Measurements from ENCODE around the gene NCAPD2.
A peak's percentile ranks its signal among the peaks of the same experiment; 100 is the strongest.

Gene NCAPD2

GRCh38 chr12:6478416-6478815, 15.5 kb upstream of the NCAPD2 start (continued):
- TF ChIP-seq ZNF37A (tag by site-specific recombination; IDR thresholded peaks at IDR 0.05), result no peak
- no peak for TF ChIP-seq ZNF132 (tag by site-specific recombination; IDR thresholded peaks at IDR 0.05; ENCODE audit: borderline replicate concordance)
- no peak for TF ChIP-seq ZNF335 (tag by site-specific recombination; conservative IDR thresholded peaks at IDR 0.05)
- TF ChIP-seq SCRT2 (tag by site-specific recombination; IDR thresholded peaks at IDR 0.05), result no peak
- TF ChIP-seq ZNF701 (tag by site-specific recombination; IDR thresholded peaks at IDR 0.05), result no peak
- no peak for TF ChIP-seq ZNF138 (tag by site-specific recombination; IDR thresholded peaks at IDR 0.05; ENCODE audit: borderline replicate concordance)
- TF ChIP-seq ZNF202 (tag by site-specific recombination; IDR thresholded peaks at IDR 0.05; ENCODE audit: borderline replicate concordance), result no peak

DNA sequence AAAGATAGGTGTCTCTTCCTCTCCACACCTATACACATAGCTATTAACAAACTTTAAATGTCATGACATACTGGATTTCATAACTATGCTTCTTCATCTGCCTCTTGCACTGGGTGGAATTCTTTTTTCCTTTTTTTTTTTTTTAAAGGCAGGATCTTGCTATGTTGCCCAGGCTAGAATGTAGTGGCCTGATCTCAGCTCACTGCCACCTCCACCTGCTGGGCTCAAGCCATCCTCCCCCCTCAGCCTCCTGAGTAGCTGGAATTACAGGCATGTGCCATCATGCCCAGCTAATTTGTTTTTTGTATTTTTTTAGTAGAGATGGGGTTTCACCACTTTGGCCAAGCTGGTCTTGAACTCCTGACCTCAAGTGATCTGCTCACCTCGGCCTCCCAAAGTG, 5.7 kb upstream of the NCAPD2 start:
- ChIA-PET CTCF (interaction anchor here (0.6 to 1.3 kb wide), 4 partner anchors 23 to 411 kb away, joined by 3 to 5 read pairs (median 4); no protein-coding TSS in a partner anchor), POLR2A (interaction anchor here (0.7 to 2.6 kb wide), 4 partner anchors 14 to 46 kb away, joined by 3 to 20 read pairs (median 7); partner anchors contain the start of genes GAPDH and VAMP1)
- no peak overlapping the region for H3K4me3 ChIP-seq (ENCODE audit: low read depth, low read length)
- no peaks in the 10 kb centered on the region for H3K9me3 ChIP-seq (ENCODE audit: control insufficient read depth, insufficient read depth, low read depth, low read length)
- H3K4me1 ChIP-seq (ENCODE audit: control insufficient read depth, insufficient read depth, low read length), result peaks cover 4% of the 10 kb centered on the region; the same call in 1 of the 2 replicates
- H3K36me3 ChIP-seq (ENCODE audit: control insufficient read depth in 2 of 2, insufficient read depth in 1 of 2, low read length in 2 of 2), result peaks cover 12 to 16% of the 10 kb centered on the region in 2 experiments
- no peak overlapping the region for H3K27ac ChIP-seq (ENCODE audit: extremely low read depth, low read depth, low read length)
- peak; percentile 84 for TF ChIP-seq ZNF121 (tag by site-specific recombination; IDR thresholded peaks at IDR 0.05)
- TF ChIP-seq, protein P1, sequence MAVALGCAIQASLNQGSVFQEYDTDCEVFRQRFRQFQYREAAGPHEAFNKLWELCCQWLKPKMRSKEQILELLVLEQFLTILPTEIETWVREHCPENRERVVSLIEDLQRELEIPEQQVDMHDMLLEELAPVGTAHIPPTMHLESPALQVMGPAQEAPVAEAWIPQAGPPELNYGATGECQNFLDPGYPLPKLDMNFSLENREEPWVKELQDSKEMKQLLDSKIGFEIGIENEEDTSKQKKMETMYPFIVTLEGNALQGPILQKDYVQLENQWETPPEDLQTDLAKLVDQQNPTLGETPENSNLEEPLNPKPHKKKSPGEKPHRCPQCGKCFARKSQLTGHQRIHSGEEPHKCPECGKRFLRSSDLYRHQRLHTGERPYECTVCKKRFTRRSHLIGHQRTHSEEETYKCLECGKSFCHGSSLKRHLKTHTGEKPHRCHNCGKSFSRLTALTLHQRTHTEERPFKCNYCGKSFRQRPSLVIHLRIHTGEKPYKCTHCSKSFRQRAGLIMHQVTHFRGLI (tag by site-specific recombination; IDR thresholded peaks at IDR 0.05), result no peak
- TF ChIP-seq, protein P2, sequence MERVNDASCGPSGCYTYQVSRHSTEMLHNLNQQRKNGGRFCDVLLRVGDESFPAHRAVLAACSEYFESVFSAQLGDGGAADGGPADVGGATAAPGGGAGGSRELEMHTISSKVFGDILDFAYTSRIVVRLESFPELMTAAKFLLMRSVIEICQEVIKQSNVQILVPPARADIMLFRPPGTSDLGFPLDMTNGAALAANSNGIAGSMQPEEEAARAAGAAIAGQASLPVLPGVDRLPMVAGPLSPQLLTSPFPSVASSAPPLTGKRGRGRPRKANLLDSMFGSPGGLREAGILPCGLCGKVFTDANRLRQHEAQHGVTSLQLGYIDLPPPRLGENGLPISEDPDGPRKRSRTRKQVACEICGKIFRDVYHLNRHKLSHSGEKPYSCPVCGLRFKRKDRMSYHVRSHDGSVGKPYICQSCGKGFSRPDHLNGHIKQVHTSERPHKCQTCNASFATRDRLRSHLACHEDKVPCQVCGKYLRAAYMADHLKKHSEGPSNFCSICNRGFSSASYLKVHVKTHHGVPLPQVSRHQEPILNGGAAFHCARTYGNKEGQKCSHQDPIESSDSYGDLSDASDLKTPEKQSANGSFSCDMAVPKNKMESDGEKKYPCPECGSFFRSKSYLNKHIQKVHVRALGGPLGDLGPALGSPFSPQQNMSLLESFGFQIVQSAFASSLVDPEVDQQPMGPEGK (tag by site-specific recombination; IDR thresholded peaks at IDR 0.05), result 0 out of 2 replicates have a peak, but pooled peaks have one; percentile 20
- TF ChIP-seq OSR2 (tag by site-specific recombination; IDR thresholded peaks at IDR 0.05), result no peak

DNA sequence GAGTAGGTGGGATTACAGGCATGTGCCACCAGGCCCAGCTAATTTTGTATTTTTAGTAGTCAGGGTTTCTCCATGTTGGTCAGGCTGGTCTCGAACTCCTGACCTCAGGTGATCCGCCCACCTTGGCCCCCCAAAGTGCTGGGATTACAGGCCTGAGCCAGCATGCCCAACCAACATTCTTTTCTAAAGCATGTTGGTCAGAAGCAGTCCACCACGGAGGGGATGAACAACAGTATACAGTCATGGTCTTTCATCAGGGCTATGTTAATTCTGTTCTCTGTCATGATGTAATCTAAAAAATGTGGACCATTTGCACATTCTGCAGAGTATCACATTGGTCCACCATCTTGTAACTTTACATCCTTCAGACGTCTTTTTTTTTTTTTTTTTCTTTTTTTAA, 4.5 kb upstream of the NCAPD2 start:
- no peak overlapping the region for H3K27ac ChIP-seq (ENCODE audit: extremely low read depth, low read depth, low read length)
- ChIA-PET POLR2A (interaction anchor here (0.8 to 2.4 kb wide), 3 partner anchors 9 to 19 kb away, joined by 3 to 16 read pairs (median 3); partner anchors contain the start of gene VAMP1), CTCF (interaction anchor here (0.7 to 1.2 kb wide), 2 partner anchors 24 to 620 kb away, joined by 3 read pairs; no protein-coding TSS in a partner anchor)
- no peak overlapping the region for H3K4me3 ChIP-seq (ENCODE audit: low read depth, low read length)
- no peaks in the 10 kb centered on the region for H3K9me3 ChIP-seq (ENCODE audit: control insufficient read depth, insufficient read depth, low read depth, low read length)
- peaks cover 12 to 16% of the 10 kb centered on the region in 2 experiments for H3K36me3 ChIP-seq (ENCODE audit: control insufficient read depth in 2 of 2, insufficient read depth in 1 of 2, low read length in 2 of 2)
- peaks cover 4% of the 10 kb centered on the region; the same call in 1 of the 2 replicates for H3K4me1 ChIP-seq (ENCODE audit: control insufficient read depth, insufficient read depth, low read length)
- TF ChIP-seq KLF1 (tag by site-specific recombination; IDR thresholded peaks at IDR 0.05) (no peak), ATF2 (tag by site-specific recombination; IDR thresholded peaks at IDR 0.05; ENCODE audit: low read depth) (peak; percentile 19; the same call in 1 of the 2 replicates)
- TF ChIP-seq, protein P1 (tag by site-specific recombination; IDR thresholded peaks at IDR 0.05), result peak; percentile 95
